GM12875 (cell line): Measurements from ENCODE around the gene ID4.

ENCODE experiments used
- H3K4me3 ChIP-seq: one replicate; pipeline ENCODE4 v1.5.1; 2011; ENCODE audit warnings: low read depth, low read length, control low read depth
- TF ChIP-seq, protein P1 (sequence below): IDR thresholded peaks from 2 replicates; pipeline ENCODE4 v1.5.1; 2011; ENCODE audit warnings: low read depth, mild to moderate bottlenecking, control low read depth, inconsistent platforms, low read length, moderate library complexity, borderline replicate concordance; ENCODE audit not compliant: insufficient read depth

ID4 gene

DNA sequence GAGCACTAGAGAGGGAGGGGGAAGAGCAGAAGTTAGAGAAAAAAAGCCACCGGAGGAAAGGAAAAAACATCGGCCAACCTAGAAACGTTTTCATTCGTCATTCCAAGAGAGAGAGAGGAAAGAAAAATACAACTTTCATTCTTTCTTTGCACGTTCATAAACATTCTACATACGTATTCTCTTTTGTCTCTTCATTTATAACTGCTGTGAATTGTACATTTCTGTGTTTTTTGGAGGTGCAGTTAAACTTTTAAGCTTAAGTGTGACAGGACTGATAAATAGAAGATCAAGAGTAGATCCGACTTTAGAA lies 2.0 kb downstream of the ID4 start:
- no peak overlapping the region for H3K4me3 ChIP-seq
- TF ChIP-seq, protein P1, sequence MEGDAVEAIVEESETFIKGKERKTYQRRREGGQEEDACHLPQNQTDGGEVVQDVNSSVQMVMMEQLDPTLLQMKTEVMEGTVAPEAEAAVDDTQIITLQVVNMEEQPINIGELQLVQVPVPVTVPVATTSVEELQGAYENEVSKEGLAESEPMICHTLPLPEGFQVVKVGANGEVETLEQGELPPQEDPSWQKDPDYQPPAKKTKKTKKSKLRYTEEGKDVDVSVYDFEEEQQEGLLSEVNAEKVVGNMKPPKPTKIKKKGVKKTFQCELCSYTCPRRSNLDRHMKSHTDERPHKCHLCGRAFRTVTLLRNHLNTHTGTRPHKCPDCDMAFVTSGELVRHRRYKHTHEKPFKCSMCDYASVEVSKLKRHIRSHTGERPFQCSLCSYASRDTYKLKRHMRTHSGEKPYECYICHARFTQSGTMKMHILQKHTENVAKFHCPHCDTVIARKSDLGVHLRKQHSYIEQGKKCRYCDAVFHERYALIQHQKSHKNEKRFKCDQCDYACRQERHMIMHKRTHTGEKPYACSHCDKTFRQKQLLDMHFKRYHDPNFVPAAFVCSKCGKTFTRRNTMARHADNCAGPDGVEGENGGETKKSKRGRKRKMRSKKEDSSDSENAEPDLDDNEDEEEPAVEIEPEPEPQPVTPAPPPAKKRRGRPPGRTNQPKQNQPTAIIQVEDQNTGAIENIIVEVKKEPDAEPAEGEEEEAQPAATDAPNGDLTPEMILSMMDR, result no peak

- TF ChIP-seq, protein P1, result no peak
Observed at GRCh38 chr6:19839788-19840187, 2.6 kb downstream of the ID4 start.

GRCh38 chr6:19841181-19841580 lies 4.0 kb downstream of the ID4 start:
- TF ChIP-seq, protein P1, result no peak

More at GRCh38 chr6:19839788-19840187, 2.6 kb downstream of the ID4 start:
- no peak overlapping the region for H3K4me3 ChIP-seq

DNA sequence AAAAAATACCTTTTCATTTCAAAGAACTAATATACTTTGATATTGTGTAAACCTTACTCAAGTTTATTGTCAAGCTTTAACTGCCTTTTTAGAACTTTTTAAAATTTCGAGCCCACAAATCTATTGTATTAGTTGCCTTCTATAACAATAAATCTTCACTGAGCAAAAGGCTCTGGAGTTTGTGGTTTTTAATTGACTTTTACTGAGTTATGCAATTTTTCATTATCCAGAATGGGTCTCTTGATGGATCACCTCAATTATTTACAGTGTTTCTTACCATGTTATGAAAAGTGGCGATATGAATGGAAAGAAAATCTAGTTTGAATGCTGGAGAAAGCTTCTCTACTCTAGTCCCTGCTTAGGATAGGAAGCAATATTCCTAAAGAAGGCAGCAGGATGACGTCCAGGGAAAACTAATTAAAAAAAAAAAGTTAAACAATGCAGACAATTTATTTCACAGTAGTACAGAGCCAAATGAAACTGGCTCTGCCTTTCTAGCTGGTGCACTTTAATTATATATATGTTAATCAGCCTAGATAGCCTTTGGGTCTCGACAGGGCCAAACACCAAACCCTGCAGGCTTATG lies 5.0 kb downstream of the ID4 start:
- no peak overlapping the region for H3K4me3 ChIP-seq
- TF ChIP-seq, protein P1, result no peak

More at GRCh38 chr6:19841181-19841580, 4.0 kb downstream of the ID4 start:
- no peak overlapping the region for H3K4me3 ChIP-seq

DNA sequence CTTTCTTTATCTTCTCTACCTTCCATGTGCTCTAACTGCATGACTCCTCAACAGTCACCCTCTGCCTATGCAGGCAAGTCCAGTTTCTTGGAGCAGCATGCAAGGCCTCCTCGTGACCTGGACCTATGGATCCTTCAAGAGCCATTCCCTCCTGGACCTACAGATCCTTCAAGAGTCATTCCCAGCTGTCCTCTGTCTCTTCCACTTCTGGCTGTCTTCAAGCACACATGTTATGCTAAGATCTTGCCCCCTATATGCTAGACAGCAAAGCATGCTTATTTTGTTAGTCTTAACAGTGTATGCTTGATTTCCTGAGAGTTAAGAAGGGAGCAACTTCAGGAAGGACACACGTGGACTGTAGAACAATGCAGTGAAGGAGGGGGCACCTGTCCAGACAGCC lies 7.5 kb downstream of the ID4 start:
- H3K4me3 ChIP-seq, result no peak overlapping the region
- TF ChIP-seq, protein P1, result no peak

DNA sequence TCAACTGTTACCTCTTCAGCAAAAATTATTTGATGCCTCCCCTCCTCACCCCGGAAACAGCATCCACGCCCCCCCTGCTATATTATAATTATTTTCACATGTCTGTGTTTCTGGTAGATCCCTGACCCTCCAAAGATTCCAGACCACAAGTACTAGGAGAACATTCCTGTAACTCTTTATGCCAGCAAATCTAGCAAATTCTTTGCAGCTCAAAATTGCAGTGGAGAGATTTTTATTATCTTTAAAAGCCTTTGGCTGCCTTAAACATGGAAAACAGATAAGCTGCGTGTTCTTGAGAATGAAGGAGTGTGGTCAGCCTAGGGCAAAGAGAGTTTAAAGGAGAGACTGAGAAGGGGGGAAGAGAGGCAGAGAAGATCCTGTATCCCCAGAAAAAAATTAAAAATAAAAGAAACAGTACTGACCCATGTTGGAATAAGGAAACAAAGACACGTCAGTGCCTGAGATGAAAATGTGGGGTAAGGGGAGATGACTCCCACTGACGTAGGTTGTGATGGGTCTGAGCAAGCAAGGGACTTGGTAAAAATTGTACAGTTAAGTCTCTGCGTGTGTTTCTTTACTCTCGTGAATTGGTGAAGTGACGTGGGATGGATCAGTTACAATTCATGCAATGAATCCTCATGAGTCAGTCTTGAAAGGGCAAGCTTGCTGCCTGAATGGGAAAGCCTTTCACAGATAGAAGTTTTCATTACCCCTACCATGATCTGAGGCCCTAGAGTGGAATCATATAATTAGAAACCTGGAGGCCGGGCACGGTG lies 8.3 kb downstream of the ID4 start:
- H3K4me3 ChIP-seq, result no peak overlapping the region
- TF ChIP-seq, protein P1, result no peak

- TF ChIP-seq, protein P1, result no peak
- no peak overlapping the region for H3K4me3 ChIP-seq
Observed at GRCh38 chr6:19848465-19849029, 11.4 kb downstream of the ID4 start.
